H9 (cell line): ENCODE measurements around the gene TRIO. TPM values are rescaled to one million over a fixed set of nuclear protein-coding genes. Genes with fewer than 3 reads are reported as not detected.
A peak's percentile ranks its signal among the peaks of the same experiment; 100 is the strongest.

Experiments used
- DNase-seq: peaks from one replicate; pipeline ENCODE4 v3.0.0-alpha.2; 2017
- H2AFZ ChIP-seq: one replicate; pipeline ENCODE4 v1.6.1; 2013; ENCODE audit warnings: mild to moderate bottlenecking, low read length, control low read depth, moderate library complexity
- H2AK5ac ChIP-seq: 2 replicates; pipeline ENCODE4 v1.6.1; 2013; ENCODE audit warnings: low read length, control low read depth, mixed read lengths; ENCODE audit not compliant: insufficient read length
- H2BK120ac ChIP-seq: one replicate; pipeline ENCODE4 v1.6.1; 2013; ENCODE audit warnings: low read depth, mild to moderate bottlenecking, low read length, control low read depth, inconsistent platforms; ENCODE audit not compliant: poor library complexity, severe bottlenecking
- H2BK12ac ChIP-seq: 2 replicates; pipeline ENCODE4 v1.6.1; 2013; ENCODE audit warnings: low read length, control low read depth, mixed read lengths, low read depth; ENCODE audit not compliant: insufficient read length
- H2BK15ac ChIP-seq: 2 replicates; pipeline ENCODE4 v1.6.1; 2013; ENCODE audit warnings: low read depth, low read length, control low read depth
- H2BK20ac ChIP-seq: one replicate; pipeline ENCODE4 v1.6.1; 2013; ENCODE audit warnings: low read depth, mild to moderate bottlenecking, low read length, control low read depth, inconsistent platforms; ENCODE audit not compliant: poor library complexity, severe bottlenecking
- H2BK5ac ChIP-seq: 2 replicates; pipeline ENCODE4 v1.6.1; 2013; ENCODE audit warnings: low read length, control low read depth, mixed read lengths; ENCODE audit not compliant: insufficient read length
- H3K14ac ChIP-seq: 2 replicates; pipeline ENCODE4 v1.6.1; 2013; ENCODE audit warnings: low read length, control low read depth; ENCODE audit not compliant: insufficient read depth
- H3K18ac ChIP-seq: 2 replicates; pipeline ENCODE4 v1.6.1; 2013; ENCODE audit warnings: low read depth, mild to moderate bottlenecking, mixed read lengths, low read length, control low read depth; ENCODE audit not compliant: insufficient read length
- H3K23ac ChIP-seq: 2 replicates; pipeline ENCODE4 v1.6.1; 2013; ENCODE audit warnings: low read length, control low read depth, mixed read lengths, low read depth; ENCODE audit not compliant: insufficient read length
- H3K23me2 ChIP-seq: 2 replicates; pipeline ENCODE4 v1.6.1; 2013; ENCODE audit warnings: low read depth, mild to moderate bottlenecking, mixed read lengths, low read length, control low read depth; ENCODE audit not compliant: insufficient read length, poor library complexity, severe bottlenecking
- H3K27ac ChIP-seq: 2 replicates; pipeline ENCODE4 v1.5.1; 2013; ENCODE audit warnings: low read length, control low read depth, mixed read lengths, low read depth; ENCODE audit not compliant: insufficient read length
- H3K27me3 ChIP-seq: 2 replicates; pipeline ENCODE4 v1.6.1; 2013; ENCODE audit warnings: low read length, control low read depth, inconsistent platforms; ENCODE audit not compliant: insufficient read depth
- H3K4ac ChIP-seq: 2 replicates; pipeline ENCODE4 v1.6.1; 2013; ENCODE audit warnings: low read depth, mild to moderate bottlenecking, control low read depth, inconsistent platforms, low read length, moderate library complexity
- H3K4me1 ChIP-seq: 2 replicates; pipeline ENCODE4 v1.6.1; 2013; ENCODE audit warnings: low read length, control low read depth, inconsistent platforms; ENCODE audit not compliant: insufficient read depth
- H3K4me2 ChIP-seq: 2 replicates; pipeline ENCODE4 v1.6.1; 2013; ENCODE audit warnings: low read length, control low read depth, mixed read lengths; ENCODE audit not compliant: insufficient read length, insufficient read depth
- H3K56ac ChIP-seq: 2 replicates; pipeline ENCODE4 v1.6.1; 2013; ENCODE audit warnings: low read depth, mild to moderate bottlenecking, mixed read lengths, low read length, control low read depth; ENCODE audit not compliant: insufficient read length
- H3K79me1 ChIP-seq: 2 replicates; pipeline ENCODE4 v1.6.1; 2013; ENCODE audit warnings: low read depth, mild to moderate bottlenecking, moderate library complexity, low read length, control low read depth, inconsistent platforms; ENCODE audit not compliant: insufficient read depth, poor library complexity, severe bottlenecking
- H3K79me2 ChIP-seq: 2 replicates; pipeline ENCODE4 v1.6.1; 2013; ENCODE audit warnings: low read length, control low read depth, inconsistent platforms; ENCODE audit not compliant: insufficient read depth
- H3K9ac ChIP-seq: 2 replicates; pipeline ENCODE4 v1.6.1; 2013; ENCODE audit warnings: low read length, control low read depth, mixed read lengths; ENCODE audit not compliant: insufficient read length; ENCODE audit errors: extremely low read depth
- H3K9me3 ChIP-seq: one replicate; pipeline ENCODE4 v1.6.1; 2013; ENCODE audit warnings: low read depth, low read length, inconsistent platforms; ENCODE audit not compliant: control insufficient read depth
- H3T11ph ChIP-seq: one replicate; pipeline ENCODE4 v1.6.1; 2013; ENCODE audit warnings: mild to moderate bottlenecking, low read length, control low read depth, inconsistent platforms
- H4K20me1 ChIP-seq: one replicate; pipeline ENCODE4 v1.6.1; 2013; ENCODE audit not compliant: control insufficient read depth, insufficient read length, insufficient read depth
- H4K5ac ChIP-seq: 2 replicates; pipeline ENCODE4 v1.6.1; 2013; ENCODE audit warnings: low read depth, mild to moderate bottlenecking, mixed read lengths, low read length, control low read depth; ENCODE audit not compliant: insufficient read length
- H4K8ac ChIP-seq: replicated peaks from 2 replicates; pipeline ENCODE4 v1.6.1; 2013; ENCODE audit warnings: low read length, control low read depth, mixed read lengths, low read depth; ENCODE audit not compliant: insufficient read length
- H4K91ac ChIP-seq: 2 replicates; pipeline ENCODE4 v1.6.1; 2013; ENCODE audit warnings: low read depth, mild to moderate bottlenecking, moderate library complexity, mixed read lengths, low read length, control low read depth; ENCODE audit not compliant: insufficient read length
- H3K27ac Mint-ChIP-seq, 3 experiments: 2 replicates in 2 of 3; 3 replicates in 1 of 3; pipeline ENCODE4 v1.8.0; 2020 to 2021; ENCODE audit warnings: mixed read lengths in 3 of 3, mild to moderate bottlenecking in 1 of 3, moderate library complexity in 1 of 3
- H3K27me3 Mint-ChIP-seq: 2 replicates; pipeline ENCODE4 v1.8.0; 2021; ENCODE audit warnings: low read depth, mild to moderate bottlenecking, moderate library complexity, mixed read lengths
- H3K36me3 Mint-ChIP-seq, 3 experiments: 2 replicates in 2 of 3; 3 replicates in 1 of 3; pipeline ENCODE4 v1.8.0; 2020 to 2021; ENCODE audit warnings: low read depth in 3 of 3, mixed read lengths in 3 of 3; ENCODE audit not compliant: insufficient read depth in 1 of 3
- H3K4me1 Mint-ChIP-seq, 2 experiments: 2 replicates each; pipeline ENCODE4 v1.8.0; 2020; ENCODE audit warnings: mixed read lengths in 2 of 2
- H3K4me3 Mint-ChIP-seq, 2 experiments: 2 replicates in 1 of 2; 3 replicates in 1 of 2; pipeline ENCODE4 v1.8.0; 2020 to 2021; ENCODE audit warnings: mild to moderate bottlenecking in 2 of 2, mixed read lengths in 2 of 2, moderate library complexity in 1 of 2
- H3K9me3 Mint-ChIP-seq, 2 experiments: 2 replicates in 1 of 2; 3 replicates in 1 of 2; pipeline ENCODE4 v1.8.0; 2020; ENCODE audit warnings: mild to moderate bottlenecking in 2 of 2, mixed read lengths in 2 of 2, moderate library complexity in 1 of 2
- WGBS: extraction: QIAGEN DNeasy Blood & Tissue Kit; methylation state at CpG from one replicate; pipeline ENCODE4 v1.1.7; 2013; ENCODE audit warnings: missing lambda C conversion rate, low lambda C conversion rate, mixed read lengths; ENCODE audit not compliant: insufficient read length; ENCODE audit errors: extremely low coverage; 5-methylcytosine and 5-hydroxymethylcytosine counted together
- total RNA-seq: library from RNA; stranded (reverse); gene quantifications from 2 replicates; pipeline ENCODE4 v1.2.1, GENCODE V29; 2021
- TF ChIP-seq, protein P1 (sequence below): fragments of 200-600 bp; sonication (generic); conservative IDR thresholded peaks from 3 replicates; pipeline ENCODE4 v1.8.0; 2021; ENCODE audit warnings: antibody characterized with exemption, mild to moderate bottlenecking

Gene TRIO
- total RNA-seq, 1 experiment from 2014 or later: 87.8 TPM

DNA sequence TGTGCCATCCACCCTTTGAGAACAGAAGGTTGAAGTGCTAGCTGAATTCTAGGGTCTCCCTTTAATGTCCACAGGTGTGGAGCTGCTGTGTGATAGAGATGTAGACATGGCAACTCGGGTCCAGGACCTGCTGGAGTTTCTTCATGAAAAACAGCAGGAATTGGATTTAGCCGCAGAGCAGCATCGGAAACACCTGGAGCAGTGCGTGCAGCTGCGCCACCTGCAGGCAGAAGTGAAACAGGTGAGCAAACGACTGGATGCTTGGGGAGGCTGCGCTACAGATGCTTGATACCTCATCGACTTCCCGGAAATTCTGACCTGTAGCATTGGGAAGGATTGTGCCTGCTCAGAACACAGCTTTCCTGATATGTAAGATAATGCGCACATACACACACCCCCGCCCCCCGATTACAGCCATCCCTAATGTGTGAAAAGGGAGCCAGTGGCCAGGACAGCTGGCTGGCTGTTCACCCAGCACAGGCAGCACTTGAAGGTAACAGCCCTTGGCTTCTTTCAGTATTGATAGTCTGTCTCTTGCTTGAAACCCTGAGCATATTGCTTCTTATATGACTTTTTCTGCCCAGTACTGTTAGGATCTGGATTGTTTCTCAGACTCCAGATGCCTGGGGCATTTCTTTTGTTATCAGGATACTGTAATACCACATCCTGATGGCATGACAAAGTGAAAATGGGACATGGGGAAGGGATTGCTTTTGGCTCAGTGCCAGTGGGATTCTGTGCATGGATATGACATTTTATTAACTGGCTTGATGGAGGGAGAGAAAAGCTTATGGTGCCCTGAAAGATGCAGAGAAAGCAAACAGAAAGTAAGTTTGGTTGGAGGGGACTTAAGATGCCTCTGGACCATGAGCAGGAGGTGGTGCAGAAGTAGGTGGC lies 221.7 kb downstream of the TRIO start:
- Histone ChIP-seq H3K4ac (no peak overlapping the region), H4K5ac (no peak overlapping the region), H3K14ac (no peak overlapping the region), H3K27ac (no peak overlapping the region), H4K20me1 (no peaks in the 10 kb centered on the region), H3K9ac (no peak overlapping the region), H3K18ac (no peak overlapping the region), H2AFZ (no peak overlapping the region), H2BK120ac (no peak overlapping the region), H3K27me3 (no peaks in the 10 kb centered on the region), H3T11ph (no peak overlapping the region), H3K4me2 (no peak overlapping the region), H2AK5ac (no peak overlapping the region), H3K23ac (no peak overlapping the region), H4K91ac (no peak overlapping the region), H2BK12ac (no peak overlapping the region), H2BK15ac (no peak overlapping the region), H4K8ac (no peak overlapping the region), H3K9me3 (no peaks in the 10 kb centered on the region), H3K56ac (no peak overlapping the region), H3K79me2 (no peaks in the 10 kb centered on the region), H3K79me1 (no peaks in the 10 kb centered on the region), H2BK20ac (no peak overlapping the region), H2BK5ac (no peak overlapping the region), H3K4me1 (no peaks in the 10 kb centered on the region), H3K23me2 (no peaks in the 10 kb centered on the region)
- TF ChIP-seq, protein P1, sequence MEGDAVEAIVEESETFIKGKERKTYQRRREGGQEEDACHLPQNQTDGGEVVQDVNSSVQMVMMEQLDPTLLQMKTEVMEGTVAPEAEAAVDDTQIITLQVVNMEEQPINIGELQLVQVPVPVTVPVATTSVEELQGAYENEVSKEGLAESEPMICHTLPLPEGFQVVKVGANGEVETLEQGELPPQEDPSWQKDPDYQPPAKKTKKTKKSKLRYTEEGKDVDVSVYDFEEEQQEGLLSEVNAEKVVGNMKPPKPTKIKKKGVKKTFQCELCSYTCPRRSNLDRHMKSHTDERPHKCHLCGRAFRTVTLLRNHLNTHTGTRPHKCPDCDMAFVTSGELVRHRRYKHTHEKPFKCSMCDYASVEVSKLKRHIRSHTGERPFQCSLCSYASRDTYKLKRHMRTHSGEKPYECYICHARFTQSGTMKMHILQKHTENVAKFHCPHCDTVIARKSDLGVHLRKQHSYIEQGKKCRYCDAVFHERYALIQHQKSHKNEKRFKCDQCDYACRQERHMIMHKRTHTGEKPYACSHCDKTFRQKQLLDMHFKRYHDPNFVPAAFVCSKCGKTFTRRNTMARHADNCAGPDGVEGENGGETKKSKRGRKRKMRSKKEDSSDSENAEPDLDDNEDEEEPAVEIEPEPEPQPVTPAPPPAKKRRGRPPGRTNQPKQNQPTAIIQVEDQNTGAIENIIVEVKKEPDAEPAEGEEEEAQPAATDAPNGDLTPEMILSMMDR: peak; percentile 87
- DNase-seq: peak; percentile 82
- peaks cover 8 to 11% of the 10 kb centered on the region in 2 experiments; a peak in 3 of 4 replicates for H3K4me1 Mint-ChIP-seq
- no peaks in the 10 kb centered on the region; the same call in 1 of the 2 replicates for H3K27me3 Mint-ChIP-seq
- H3K4me3 Mint-ChIP-seq: no peak overlapping the region
- no peak overlapping the region; a peak in 3 of 7 replicates for H3K27ac Mint-ChIP-seq
- WGBS: no CpG with 5 or more reads among the region's 12 CpGs
- H3K36me3 Mint-ChIP-seq: peaks cover 48 to 84% (median 82%) of the 10 kb centered on the region in 3 experiments; a peak in 6 of 7 replicates
- H3K9me3 Mint-ChIP-seq: no peaks in the 10 kb centered on the region
